ENCODE measurements around the gene EHMT1. TPM values are rescaled to one million over a fixed set of nuclear protein-coding genes. Genes with fewer than 3 reads are reported as not detected.
"Not testable (repeated sequence)": the region's sequence is repeated elsewhere in the genome, so short reads cannot be mapped to it uniquely, and the experiment has no call there.

EHMT1 gene
- total and polyA plus RNA-seq, 9 of the 15 experiments (the other 6 are each of a cell fraction or from before 2014, with no cell fraction given): 2.2 to 76.0 (median 36.4) TPM

- H3K36me3 ChIP-seq (ENCODE audit: control insufficient read depth, insufficient read depth, low read length): peaks cover 29% of the 10 kb centered on the region
- H4K20me1 ChIP-seq (replicated peaks; ENCODE audit: control insufficient read depth, insufficient read depth, low read length); H3K27me3 ChIP-seq (ENCODE audit: control insufficient read depth in 2 of 2, insufficient read depth in 2 of 2, low read length in 2 of 2); POLR2A ChIA-PET; ATAC-seq; H3K4me2 ChIP-seq (ENCODE audit: insufficient read depth, low read length); H3K27ac ChIP-seq (ENCODE audit: extremely low read depth, low read depth, low read length); H2AFZ ChIP-seq (ENCODE audit: low read depth, low read length); H3K4me3 ChIP-seq; BruUV-seq (replicated peaks); H3K9me1 ChIP-seq (ENCODE audit: control insufficient read depth, insufficient read depth, low read length); H3K9ac ChIP-seq (ENCODE audit: insufficient read depth in 1 of 2, low read depth in 2 of 2, low read length in 2 of 2); in situ Hi-C loops (cut with MboI); CTCF ChIA-PET (ENCODE audit: low intra/inter-chr PET ratio); H3K9me3 ChIP-seq (replicated peaks; ENCODE audit: control insufficient read depth, insufficient read depth, low read depth, low read length); FAIRE-seq; DNase-seq (ENCODE audit: extremely low read depth in 1 of 4, low spot score in 3 of 4): not testable (repeated sequence)
- peaks cover 93% of the 10 kb centered on the region for H3K79me2 ChIP-seq (ENCODE audit: control insufficient read depth, insufficient read depth, low read length)
- peaks cover 31 to 32% of the 10 kb centered on the region in 2 experiments for H3K4me1 ChIP-seq (replicated peaks in 1 of 2; ENCODE audit: control insufficient read depth in 2 of 2, insufficient read depth in 2 of 2, low read length in 2 of 2)
- intact Hi-C loops (cut with micrococcal nuclease): loop anchor here (5.0 kb wide), 1 partner anchor 45 kb away; no protein-coding TSS in a partner anchor
- 75% methylated on average over 8 of the region's 8 CpGs for WGBS (ENCODE audit: insufficient coverage, low coverage, missing lambda C conversion rate)
Measured at GRCh38 chr9:137622211-137622610, 3.4 kb downstream of the EHMT1 start.

GRCh38 chr9:137626464-137626863 is 7.7 kb downstream of the EHMT1 start:
- intact Hi-C loops (cut with micrococcal nuclease) (no loop called here), in situ Hi-C loops (cut with MboI) (no loop called here)
- no peaks in the 10 kb centered on the region for H3K27me3 ChIP-seq (ENCODE audit: control insufficient read depth in 2 of 2, insufficient read depth in 2 of 2, low read length in 2 of 2)
- H3K9me3 ChIP-seq (replicated peaks; ENCODE audit: control insufficient read depth, insufficient read depth, low read depth, low read length): no peaks in the 10 kb centered on the region
- 54% methylated on average over 4 of the region's 4 CpGs for WGBS (ENCODE audit: insufficient coverage, low coverage, missing lambda C conversion rate)
- POLR2A ChIA-PET: no interaction called here
- no peak overlapping the region for H2AFZ ChIP-seq (ENCODE audit: low read depth, low read length)
- no peaks in the 10 kb centered on the region for H3K9me1 ChIP-seq (ENCODE audit: control insufficient read depth, insufficient read depth, low read length)
- CTCF ChIA-PET (ENCODE audit: low intra/inter-chr PET ratio): interaction anchor here (0.6 kb wide), 1 partner anchor 1762 kb away, joined by 6 read pairs; no protein-coding TSS in a partner anchor
- H3K4me1 ChIP-seq (replicated peaks in 1 of 2; ENCODE audit: control insufficient read depth in 2 of 2, insufficient read depth in 2 of 2, low read length in 2 of 2): peaks cover 11 to 17% of the 10 kb centered on the region in 2 experiments; a peak in 4 of 5 replicates
- FAIRE-seq (no peak), ATAC-seq (no peak), DNase-seq (ENCODE audit: extremely low read depth in 1 of 4, low spot score in 3 of 4) (no peak)
- H3K9ac ChIP-seq (ENCODE audit: insufficient read depth in 1 of 2, low read depth in 2 of 2, low read length in 2 of 2): no peak overlapping the region
- no TSS peak for BruUV-seq (replicated peaks)
- peaks cover 98% of the 10 kb centered on the region for H3K79me2 ChIP-seq (ENCODE audit: control insufficient read depth, insufficient read depth, low read length)
- no peak overlapping the region for H3K4me2 ChIP-seq (ENCODE audit: insufficient read depth, low read length)
- no peaks in the 10 kb centered on the region; the same call in 1 of the 2 replicates for H4K20me1 ChIP-seq (replicated peaks; ENCODE audit: control insufficient read depth, insufficient read depth, low read length)
- H3K27ac ChIP-seq (ENCODE audit: extremely low read depth, low read depth, low read length): no peak overlapping the region; the same call in 2 of the 3 replicates
- peaks cover 11% of the 10 kb centered on the region for H3K36me3 ChIP-seq (ENCODE audit: control insufficient read depth, insufficient read depth, low read length)
- H3K4me3 ChIP-seq: no peak overlapping the region
- no peak for TF ChIP-seq KLF16 (IDR thresholded peaks at IDR 0.05)
- no peak for TF ChIP-seq ZNF395 (CRISPR knock-in tag; IDR thresholded peaks at IDR 0.05)
- TF ChIP-seq ZNF436 (CRISPR knock-in tag; IDR thresholded peaks at IDR 0.05): no peak
- no peak for TF ChIP-seq GABPB1 (CRISPR knock-in tag; IDR thresholded peaks at IDR 0.05)
- TF ChIP-seq ZNF717 (CRISPR knock-in tag; IDR thresholded peaks at IDR 0.05): no peak
- TF ChIP-seq PTTG1 (tag; IDR thresholded peaks at IDR 0.05; ENCODE audit: low read depth): no peak
- TF ChIP-seq CCAR2 (IDR thresholded peaks at IDR 0.05; ENCODE audit: low read depth, low read length): no peak
